Calu3 (cell line): Measurements from ENCODE around the gene SDHA. TPM values are rescaled to one million over a fixed set of nuclear protein-coding genes. Genes with fewer than 3 reads are reported as not detected.
"Not testable (repeated sequence)": the region's sequence is repeated elsewhere in the genome, so short reads cannot be mapped to it uniquely, and the experiment has no call there.

Experiments
- BruUV-seq: library from RNA; stranded (reverse); fragments of 400-500 nt; replicated peaks from 2 replicates; lab custom pipeline; 2021; lab: Mats Ljungman, UMichigan
- CTCF ChIA-PET: fragments of 300-600 bp; sonication (Branson Sonifier 250); formaldehyde crosslinking; loops from one replicate; lab custom pipeline; 2022; ENCODE audit warnings: antibody characterized with exemption; lab: Charles Lee
- DNase-seq: peaks from one replicate; pipeline ENCODE4 v3.0.0; 2022
- H3K27ac Mint-ChIP-seq: one replicate; pipeline ENCODE4 v1.8.0; 2022; ENCODE audit warnings: mixed read lengths; ENCODE audit not compliant: unreplicated experiment
- H3K27me3 Mint-ChIP-seq: one replicate; pipeline ENCODE4 v1.8.0; 2022; ENCODE audit warnings: mixed read lengths; ENCODE audit not compliant: unreplicated experiment
- H3K36me3 Mint-ChIP-seq: one replicate; pipeline ENCODE4 v1.8.0; 2022; ENCODE audit warnings: mild to moderate bottlenecking, moderate library complexity, mixed read lengths; ENCODE audit not compliant: insufficient read depth, unreplicated experiment
- H3K4me1 Mint-ChIP-seq: one replicate; pipeline ENCODE4 v1.8.0; 2022; ENCODE audit warnings: mild to moderate bottlenecking, low read depth, mixed read lengths; ENCODE audit not compliant: unreplicated experiment
- H3K4me3 Mint-ChIP-seq: one replicate; pipeline ENCODE4 v1.8.0; 2022; ENCODE audit warnings: mild to moderate bottlenecking, low read depth, moderate library complexity, mixed read lengths; ENCODE audit not compliant: unreplicated experiment
- H3K9me3 Mint-ChIP-seq: one replicate; pipeline ENCODE4 v1.8.0; 2022; ENCODE audit warnings: low read depth, mixed read lengths; ENCODE audit not compliant: unreplicated experiment
- intact Hi-C: fragments of 100-400 bp; cut with micrococcal nuclease; formaldehyde crosslinking; loops from one replicate; pipeline ENCODE4 v1.10.0; 2022; ENCODE audit not compliant: unreplicated experiment
- total RNA-seq: library from RNA; stranded (reverse); gene quantifications from 2 replicates; pipeline ENCODE4 v1.2.3, GENCODE V29; 2022
- TF ChIP-seq, protein P1 (sequence below): fragments of 200-600 bp; IDR thresholded peaks from one replicate; pipeline ENCODE4 v1.8.0; 2022; ENCODE audit warnings: antibody characterized with exemption; ENCODE audit not compliant: unreplicated experiment

The SDHA gene
- total RNA-seq, 1 experiment from 2014 or later = 96.9 TPM

- CTCF ChIA-PET = no interaction called here
- Mint-ChIP-seq H3K36me3 (peaks cover 51% of the 10 kb centered on the region), H3K4me3 (no peak overlapping the region), H3K27ac (no peak overlapping the region), H3K4me1 (peaks cover 22% of the 10 kb centered on the region), H3K9me3 (no peaks in the 10 kb centered on the region), H3K27me3 (no peaks in the 10 kb centered on the region)
- BruUV-seq = no TSS peak
- DNase-seq = no peak
- TF ChIP-seq, protein P1, sequence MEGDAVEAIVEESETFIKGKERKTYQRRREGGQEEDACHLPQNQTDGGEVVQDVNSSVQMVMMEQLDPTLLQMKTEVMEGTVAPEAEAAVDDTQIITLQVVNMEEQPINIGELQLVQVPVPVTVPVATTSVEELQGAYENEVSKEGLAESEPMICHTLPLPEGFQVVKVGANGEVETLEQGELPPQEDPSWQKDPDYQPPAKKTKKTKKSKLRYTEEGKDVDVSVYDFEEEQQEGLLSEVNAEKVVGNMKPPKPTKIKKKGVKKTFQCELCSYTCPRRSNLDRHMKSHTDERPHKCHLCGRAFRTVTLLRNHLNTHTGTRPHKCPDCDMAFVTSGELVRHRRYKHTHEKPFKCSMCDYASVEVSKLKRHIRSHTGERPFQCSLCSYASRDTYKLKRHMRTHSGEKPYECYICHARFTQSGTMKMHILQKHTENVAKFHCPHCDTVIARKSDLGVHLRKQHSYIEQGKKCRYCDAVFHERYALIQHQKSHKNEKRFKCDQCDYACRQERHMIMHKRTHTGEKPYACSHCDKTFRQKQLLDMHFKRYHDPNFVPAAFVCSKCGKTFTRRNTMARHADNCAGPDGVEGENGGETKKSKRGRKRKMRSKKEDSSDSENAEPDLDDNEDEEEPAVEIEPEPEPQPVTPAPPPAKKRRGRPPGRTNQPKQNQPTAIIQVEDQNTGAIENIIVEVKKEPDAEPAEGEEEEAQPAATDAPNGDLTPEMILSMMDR = no peak
- intact Hi-C loops = no loop called here
Observed at GRCh38 chr5:223791-224190, 5.7 kb downstream of the SDHA start.

GRCh38 chr5:225334-225733 lies 7.2 kb downstream of the SDHA start:
- Mint-ChIP-seq H3K27me3 (no peaks in the 10 kb centered on the region), H3K4me1 (peaks cover 13% of the 10 kb centered on the region), H3K4me3 (no peak overlapping the region), H3K36me3 (peaks cover 46% of the 10 kb centered on the region), H3K9me3 (no peaks in the 10 kb centered on the region), H3K27ac (no peak overlapping the region)
- intact Hi-C loops = no loop called here
- CTCF ChIA-PET = no interaction called here
- TF ChIP-seq, protein P1 = no peak
- no peak for DNase-seq
- BruUV-seq = no TSS peak

- H3K36me3 Mint-ChIP-seq = peaks cover 51% of the 10 kb centered on the region
- DNase-seq, intact Hi-C loops, H3K4me1 Mint-ChIP-seq, H3K4me3 Mint-ChIP-seq, H3K27ac Mint-ChIP-seq, H3K27me3 Mint-ChIP-seq, BruUV-seq, CTCF ChIA-PET, H3K9me3 Mint-ChIP-seq: not testable (repeated sequence)
Observed at GRCh38 chr5:227375-227774, 9.3 kb downstream of the SDHA start.

- no peaks in the 10 kb centered on the region for H3K9me3 Mint-ChIP-seq
Observed at GRCh38 chr5:228886-229285, 10.8 kb downstream of the SDHA start.

GRCh38 chr5:230711-231110 lies 12.6 kb downstream of the SDHA start:
- Mint-ChIP-seq H3K27ac (no peak overlapping the region), H3K4me1 (no peaks in the 10 kb centered on the region), H3K4me3 (no peak overlapping the region), H3K9me3 (no peaks in the 10 kb centered on the region), H3K27me3 (no peaks in the 10 kb centered on the region), H3K36me3 (peaks cover 53% of the 10 kb centered on the region)
- no TSS peak for BruUV-seq
- TF ChIP-seq, protein P1 = no peak
- no peak for DNase-seq
- intact Hi-C loops = no loop called here
- CTCF ChIA-PET = no interaction called here

More at GRCh38 chr5:228886-229285, 10.8 kb downstream of the SDHA start:
- DNase-seq = no peak
- intact Hi-C loops = no loop called here
- H3K27me3 Mint-ChIP-seq = no peaks in the 10 kb centered on the region
- no peaks in the 10 kb centered on the region for H3K4me1 Mint-ChIP-seq
- no peak overlapping the region for H3K27ac Mint-ChIP-seq
- H3K4me3 Mint-ChIP-seq = no peak overlapping the region
- CTCF ChIA-PET = no interaction called here
- peaks cover 57% of the 10 kb centered on the region for H3K36me3 Mint-ChIP-seq
- BruUV-seq = no TSS peak
- TF ChIP-seq, protein P1 = no peak
